ENCODE data around the gene VEGFC.

DNA sequence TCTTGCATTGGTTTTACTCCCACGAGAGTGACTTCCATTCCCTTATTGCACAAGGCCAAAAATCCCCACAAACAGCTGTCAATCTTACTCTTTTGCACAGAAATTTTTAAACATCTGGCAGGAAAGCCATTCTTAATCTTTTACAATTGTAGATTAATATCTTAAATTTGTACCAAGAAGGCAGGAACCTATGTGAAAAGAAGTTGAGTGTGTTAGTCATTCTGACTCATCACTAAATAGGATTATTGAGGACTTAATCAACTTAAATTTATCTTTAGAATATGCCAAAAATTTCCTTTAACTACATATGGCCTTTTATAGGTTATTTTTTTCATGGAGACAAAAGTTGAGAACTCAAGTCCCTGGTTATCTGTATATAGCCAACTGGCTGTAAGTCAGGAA is 49.0 kb upstream of the VEGFC start:
- TF ChIP-seq, protein P1, sequence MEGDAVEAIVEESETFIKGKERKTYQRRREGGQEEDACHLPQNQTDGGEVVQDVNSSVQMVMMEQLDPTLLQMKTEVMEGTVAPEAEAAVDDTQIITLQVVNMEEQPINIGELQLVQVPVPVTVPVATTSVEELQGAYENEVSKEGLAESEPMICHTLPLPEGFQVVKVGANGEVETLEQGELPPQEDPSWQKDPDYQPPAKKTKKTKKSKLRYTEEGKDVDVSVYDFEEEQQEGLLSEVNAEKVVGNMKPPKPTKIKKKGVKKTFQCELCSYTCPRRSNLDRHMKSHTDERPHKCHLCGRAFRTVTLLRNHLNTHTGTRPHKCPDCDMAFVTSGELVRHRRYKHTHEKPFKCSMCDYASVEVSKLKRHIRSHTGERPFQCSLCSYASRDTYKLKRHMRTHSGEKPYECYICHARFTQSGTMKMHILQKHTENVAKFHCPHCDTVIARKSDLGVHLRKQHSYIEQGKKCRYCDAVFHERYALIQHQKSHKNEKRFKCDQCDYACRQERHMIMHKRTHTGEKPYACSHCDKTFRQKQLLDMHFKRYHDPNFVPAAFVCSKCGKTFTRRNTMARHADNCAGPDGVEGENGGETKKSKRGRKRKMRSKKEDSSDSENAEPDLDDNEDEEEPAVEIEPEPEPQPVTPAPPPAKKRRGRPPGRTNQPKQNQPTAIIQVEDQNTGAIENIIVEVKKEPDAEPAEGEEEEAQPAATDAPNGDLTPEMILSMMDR (IDR thresholded peaks at IDR 0.05) = no peak
- no peak for TF ChIP-seq EZH2 (IDR thresholded peaks at IDR 0.05; ENCODE audit: borderline replicate concordance, insufficient read depth, low read depth, low read length, poor library complexity, severe bottlenecking)

All from B cell (primary cell).